Measurements from ENCODE around the gene CFAP68.
A peak's percentile ranks its signal among the peaks of the same experiment; 100 is the strongest.

CFAP68 gene, protein sequence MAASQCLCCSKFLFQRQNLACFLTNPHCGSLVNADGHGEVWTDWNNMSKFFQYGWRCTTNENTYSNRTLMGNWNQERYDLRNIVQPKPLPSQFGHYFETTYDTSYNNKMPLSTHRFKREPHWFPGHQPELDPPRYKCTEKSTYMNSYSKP
- 6.6 to 11.0 (median 7.9) reads per million in 9 experiments for total RNA-seq

DNA sequence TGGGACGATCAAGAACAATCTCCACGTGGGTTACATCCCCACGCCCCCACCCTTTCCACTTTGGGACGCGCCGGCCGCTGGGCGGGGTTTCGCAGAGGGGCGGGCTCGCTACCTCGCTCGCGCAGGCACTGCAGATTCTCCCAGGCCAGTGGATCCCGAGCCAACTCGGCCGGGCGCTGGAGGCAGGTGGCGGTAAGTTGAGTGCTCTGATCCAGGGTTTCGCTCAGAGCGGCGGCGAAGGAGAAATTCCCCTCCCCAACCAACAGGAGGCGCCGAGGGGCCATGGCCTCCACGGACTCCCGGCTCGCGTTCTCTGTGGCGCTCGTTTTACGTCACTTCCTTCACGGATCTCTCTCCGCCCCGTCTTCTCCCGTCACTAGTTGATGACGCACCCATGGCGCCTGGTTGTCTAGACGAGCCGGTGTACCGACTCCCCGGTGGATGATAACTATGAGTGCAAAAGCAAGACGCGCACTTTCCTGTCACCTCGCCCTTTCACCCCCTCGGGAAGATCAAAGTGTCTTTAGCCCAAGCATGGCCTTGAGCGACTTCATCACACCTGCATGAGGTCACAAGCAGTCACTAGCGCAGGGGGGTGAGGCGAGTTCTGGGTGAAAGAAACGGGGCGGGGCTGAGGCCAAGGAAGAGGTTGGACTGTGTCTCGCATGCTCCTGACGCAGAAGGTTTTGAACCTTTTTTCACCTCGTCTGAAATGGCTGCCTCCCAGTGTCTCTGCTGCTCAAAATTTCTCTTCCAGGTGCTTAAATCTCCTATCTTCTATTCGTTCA is at the start of gene CFAP68, which contains the start of gene FDXACB1:
TSS of gene CFAP68 (plus strand) at position 693 of the 788 bp plus-strand sequence. CDS start at position 713, 20 bp downstream.
TSS of gene FDXACB1 (minus strand) at position 317 of the 788 bp plus-strand sequence. CDS start at position 284, 33 bp downstream.
- H3K9me3 Mint-ChIP-seq = peaks cover 3 to 6% of the 10 kb centered on the region in 2 donors
- peak within 1 kb of the TSS; percentile 80 to 82 for H3K4me3 Mint-ChIP-seq
- DNase-seq = peak; percentile 94 to 97 (median 96)
- H3K27me3 Mint-ChIP-seq = no peaks in the 10 kb centered on the region
- peak; percentile 88 for ATAC-seq (replicated peaks)
- H3K27ac Mint-ChIP-seq = peak within 1 kb of the TSS; percentile 99
- H3K36me3 Mint-ChIP-seq (ENCODE audit: insufficient read depth) = peaks cover 21% of the 10 kb centered on the region
- peaks cover 13 to 14% of the 10 kb centered on the region in 2 donors for H3K4me1 Mint-ChIP-seq (ENCODE audit: low read depth in 2 of 2)

DNA sequence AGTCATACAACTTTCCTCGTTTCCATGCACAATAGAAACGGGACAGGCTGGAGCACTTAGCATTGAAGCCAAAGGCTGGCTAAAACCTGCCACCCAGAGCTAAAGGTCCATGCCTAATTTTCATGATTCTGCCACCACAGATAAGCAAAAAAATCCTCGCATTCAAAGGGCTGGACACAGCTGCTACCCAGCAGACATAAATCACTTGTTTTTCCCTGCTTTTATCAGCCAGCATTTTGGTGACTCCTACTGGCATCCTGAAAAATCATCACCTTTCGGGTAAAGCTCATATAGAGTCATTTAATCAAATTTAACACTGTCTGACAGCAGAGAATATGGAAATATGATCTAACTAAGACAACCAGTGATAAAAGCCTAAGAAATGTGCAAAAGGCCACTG is 45.8 kb upstream of the CFAP68 start:
- Mint-ChIP-seq H3K9me3 (no peaks in the 10 kb centered on the region), H3K27ac (no peak overlapping the region), H3K4me3 (no peak overlapping the region), H3K4me1 (ENCODE audit: low read depth in 2 of 2) (peaks cover 0 to 6% of the 10 kb centered on the region in 2 donors), H3K36me3 (ENCODE audit: insufficient read depth) (peaks cover 33% of the 10 kb centered on the region), H3K27me3 (no peaks in the 10 kb centered on the region)
- ATAC-seq (replicated peaks) (no peak), DNase-seq (no peak)

DNA sequence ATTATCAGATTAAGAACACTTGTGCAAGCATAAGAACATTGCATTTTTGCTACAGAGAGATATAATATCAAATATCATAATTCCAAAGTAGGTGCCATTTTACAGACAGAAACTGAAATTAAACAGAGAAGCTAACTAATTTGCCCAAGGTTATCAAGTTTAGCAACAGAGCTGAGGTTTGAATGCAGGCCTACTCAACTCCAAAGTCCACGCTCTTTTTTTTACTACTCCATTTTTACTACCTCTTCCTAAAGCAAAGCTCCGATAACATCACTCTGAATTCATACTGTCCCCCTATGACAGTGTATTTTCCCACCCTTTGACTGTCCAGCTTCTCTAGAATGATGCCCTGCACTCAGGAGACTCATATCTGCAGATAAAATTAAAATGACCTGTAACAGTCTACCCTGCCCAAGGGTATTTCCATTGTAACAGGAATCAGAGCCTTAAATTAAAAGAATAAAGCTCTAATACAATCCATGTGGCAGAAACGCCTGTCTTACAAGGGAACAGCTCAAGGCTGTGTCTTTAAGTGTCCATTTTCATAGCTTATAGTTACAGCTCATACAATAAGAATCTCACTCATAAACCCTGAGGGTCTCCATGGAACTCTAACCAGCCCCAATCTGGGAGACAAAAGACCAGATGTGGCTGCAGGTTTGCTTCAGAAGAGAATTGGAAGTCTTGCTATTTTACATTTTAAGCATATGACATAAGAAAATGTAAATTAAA is 44.7 kb upstream of the CFAP68 start:
- DNase-seq = no peak
- Mint-ChIP-seq H3K27me3 (no peaks in the 10 kb centered on the region), H3K9me3 (no peaks in the 10 kb centered on the region), H3K4me3 (no peak overlapping the region), H3K36me3 (ENCODE audit: insufficient read depth) (peaks cover 39% of the 10 kb centered on the region), H3K4me1 (ENCODE audit: low read depth in 2 of 2) (peaks cover 0 to 6% of the 10 kb centered on the region in 2 donors), H3K27ac (peak overlapping the region in 1 of 2 donors; percentile 41)
- ATAC-seq (replicated peaks) = no peak

DNA sequence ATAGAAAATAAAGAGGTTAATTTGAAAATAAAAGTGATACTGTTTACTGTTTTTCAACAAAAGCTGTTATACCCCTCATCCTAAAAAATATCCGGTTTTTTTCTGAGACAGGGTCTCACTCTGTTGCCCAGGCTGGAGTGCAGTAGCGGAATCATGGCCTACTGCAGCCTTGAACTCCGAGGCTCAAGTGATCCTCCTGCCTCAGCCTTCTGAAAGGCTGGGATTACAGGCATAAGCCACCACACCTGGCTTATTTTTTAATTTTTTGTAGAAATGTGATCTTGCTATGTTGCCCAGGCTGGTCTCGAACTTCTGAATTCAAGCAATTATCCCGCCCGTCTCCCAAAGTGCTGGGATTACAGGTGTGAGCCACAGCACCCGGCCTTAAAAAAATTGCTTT is 43.7 kb upstream of the CFAP68 start:
- H3K4me3 Mint-ChIP-seq = no peak overlapping the region
- H3K36me3 Mint-ChIP-seq (ENCODE audit: insufficient read depth) = peaks cover 32% of the 10 kb centered on the region
- no peaks in the 10 kb centered on the region for H3K9me3 Mint-ChIP-seq
- H3K27ac Mint-ChIP-seq = no peak overlapping the region
- no peak for ATAC-seq (replicated peaks)
- DNase-seq = no peak
- H3K4me1 Mint-ChIP-seq (ENCODE audit: low read depth in 2 of 2) = peaks cover 0 to 6% of the 10 kb centered on the region in 2 donors
- H3K27me3 Mint-ChIP-seq = no peaks in the 10 kb centered on the region

DNA sequence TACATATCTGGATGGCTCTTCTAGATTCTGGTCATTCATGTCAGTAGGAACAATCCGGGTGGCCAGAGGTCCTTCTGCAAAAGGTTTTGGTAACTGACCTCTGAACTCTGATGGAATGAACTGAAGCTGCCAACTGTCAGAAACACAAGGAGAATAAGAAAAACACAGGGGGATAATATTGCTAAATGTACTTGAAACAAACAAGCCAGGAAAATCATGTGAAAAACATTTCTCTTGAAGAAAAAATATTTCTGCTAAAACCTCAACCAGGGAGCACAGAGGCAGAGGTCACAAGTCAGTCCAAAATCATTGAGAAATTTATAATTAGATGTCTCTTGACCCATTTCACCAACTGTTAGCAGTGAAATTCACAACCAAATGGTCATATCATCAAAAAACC is 43.2 kb upstream of the CFAP68 start:
- no peak for ATAC-seq (replicated peaks)
- no peak overlapping the region for H3K27ac Mint-ChIP-seq
- H3K4me1 Mint-ChIP-seq (ENCODE audit: low read depth in 2 of 2) = peaks cover 0 to 6% of the 10 kb centered on the region in 2 donors
- no peaks in the 10 kb centered on the region for H3K27me3 Mint-ChIP-seq
- H3K4me3 Mint-ChIP-seq = no peak overlapping the region
- peaks cover 31% of the 10 kb centered on the region for H3K36me3 Mint-ChIP-seq (ENCODE audit: insufficient read depth)
- DNase-seq = no peak
- no peaks in the 10 kb centered on the region for H3K9me3 Mint-ChIP-seq

DNA sequence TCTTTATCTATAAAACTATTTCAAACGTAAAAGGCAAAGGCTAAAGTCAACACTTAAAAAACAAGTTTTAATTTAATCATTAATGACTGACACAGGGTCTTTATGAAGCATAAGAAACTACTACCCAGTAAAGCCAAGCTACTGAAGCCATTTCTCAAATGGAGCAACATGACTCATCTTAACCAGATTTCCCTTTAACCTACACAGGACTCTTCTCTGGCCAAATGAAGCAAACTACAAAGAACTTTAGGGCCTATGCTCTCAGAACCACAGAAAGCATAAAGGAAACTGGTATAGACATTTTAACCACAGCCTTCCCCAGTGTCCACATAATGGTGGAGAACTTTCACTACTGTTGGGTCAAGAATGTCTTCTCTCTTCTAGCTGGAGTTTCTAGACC is 42.6 kb upstream of the CFAP68 start:
- Mint-ChIP-seq H3K27me3 (no peaks in the 10 kb centered on the region), H3K27ac (no peak overlapping the region), H3K36me3 (ENCODE audit: insufficient read depth) (peaks cover 31% of the 10 kb centered on the region), H3K4me3 (no peak overlapping the region), H3K9me3 (no peaks in the 10 kb centered on the region), H3K4me1 (ENCODE audit: low read depth in 2 of 2) (peaks cover 0 to 6% of the 10 kb centered on the region in 2 donors)
- no peak for ATAC-seq (replicated peaks)
- no peak for DNase-seq

DNA sequence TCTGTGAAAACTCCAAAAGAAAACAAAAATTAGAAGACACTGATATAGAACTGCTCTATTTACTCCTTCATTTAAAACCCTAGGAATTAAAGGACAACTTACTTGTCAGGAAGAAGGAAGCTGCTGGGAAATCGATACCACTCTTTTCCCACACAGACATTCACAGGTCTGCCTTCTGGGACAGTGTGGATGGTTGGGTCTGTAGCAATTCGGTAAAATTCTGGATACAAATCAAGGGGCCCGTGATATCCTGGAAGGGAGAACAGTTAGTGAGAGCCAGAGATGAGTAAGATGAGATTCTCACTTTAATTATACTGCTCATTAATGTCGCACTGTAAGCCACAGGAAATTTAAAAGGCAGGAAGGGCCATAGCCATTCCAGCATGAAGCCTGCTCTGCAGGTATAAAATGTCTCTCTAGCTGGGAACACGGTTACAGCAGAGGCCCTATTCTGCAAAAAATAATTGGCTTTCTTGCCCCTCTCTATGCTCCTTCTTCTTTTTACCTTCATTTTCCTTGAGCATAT is 41.9 kb upstream of the CFAP68 start:
- H3K36me3 Mint-ChIP-seq (ENCODE audit: insufficient read depth) = peaks cover 34% of the 10 kb centered on the region
- H3K27ac Mint-ChIP-seq = no peak overlapping the region
- no peak overlapping the region for H3K4me3 Mint-ChIP-seq
- H3K27me3 Mint-ChIP-seq = no peaks in the 10 kb centered on the region
- H3K4me1 Mint-ChIP-seq (ENCODE audit: low read depth in 2 of 2) = peaks cover 0 to 6% of the 10 kb centered on the region in 2 donors
- DNase-seq (no peak), ATAC-seq (replicated peaks) (no peak)
- H3K9me3 Mint-ChIP-seq = no peaks in the 10 kb centered on the region

DNA sequence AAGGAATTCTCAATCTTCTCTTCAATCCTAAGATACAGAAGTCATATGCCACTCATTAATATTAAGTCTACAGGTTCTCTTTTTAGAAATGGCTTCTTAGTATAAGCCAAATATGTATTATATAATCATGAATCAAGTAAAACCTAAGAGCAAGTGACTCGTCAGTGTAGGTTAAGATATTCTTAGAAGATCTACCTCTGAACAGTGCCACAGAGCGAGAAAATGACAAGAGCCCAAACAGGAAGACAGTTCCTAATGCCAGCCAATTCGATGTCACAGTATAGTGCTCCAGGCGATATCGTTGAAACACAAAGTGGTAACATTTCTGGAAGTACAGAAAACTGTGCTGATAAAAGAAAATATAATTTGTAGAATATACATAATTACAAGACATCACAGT is 41.3 kb upstream of the CFAP68 start:
- peaks cover 38% of the 10 kb centered on the region for H3K36me3 Mint-ChIP-seq (ENCODE audit: insufficient read depth)
- DNase-seq = no peak
- no peak overlapping the region for H3K4me3 Mint-ChIP-seq
- peak overlapping the region in 1 of 2 donors; percentile 19 for H3K27ac Mint-ChIP-seq
- H3K4me1 Mint-ChIP-seq (ENCODE audit: low read depth in 2 of 2) = peaks cover 0 to 6% of the 10 kb centered on the region in 2 donors
- H3K27me3 Mint-ChIP-seq = no peaks in the 10 kb centered on the region
- ATAC-seq (replicated peaks) = no peak
- H3K9me3 Mint-ChIP-seq = no peaks in the 10 kb centered on the region

DNA sequence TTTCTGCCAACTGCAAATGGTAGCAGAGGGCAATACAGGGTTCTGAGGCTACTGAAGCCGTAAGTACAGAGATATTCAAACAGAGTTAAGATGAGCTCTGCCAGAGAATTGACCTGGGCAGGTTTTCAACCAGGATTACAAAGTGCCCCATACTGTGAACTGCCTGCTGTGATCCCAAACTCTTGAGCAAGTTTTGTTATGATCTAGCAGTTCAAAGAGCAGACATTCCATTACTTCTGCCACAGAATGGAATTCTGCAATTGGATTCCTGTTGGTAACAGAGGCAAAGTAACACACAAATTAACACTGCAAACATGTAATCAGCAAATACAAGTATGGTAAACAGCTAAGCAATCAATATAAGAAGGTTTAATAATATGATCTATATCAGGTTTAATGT is 39.2 kb upstream of the CFAP68 start:
- ATAC-seq (replicated peaks) (no peak), DNase-seq (no peak)
- Mint-ChIP-seq H3K4me3 (no peak overlapping the region), H3K36me3 (ENCODE audit: insufficient read depth) (peaks cover 44% of the 10 kb centered on the region), H3K4me1 (ENCODE audit: low read depth in 2 of 2) (peaks cover 0 to 6% of the 10 kb centered on the region in 2 donors), H3K27ac (no peak overlapping the region), H3K9me3 (no peaks in the 10 kb centered on the region), H3K27me3 (no peaks in the 10 kb centered on the region)

DNA sequence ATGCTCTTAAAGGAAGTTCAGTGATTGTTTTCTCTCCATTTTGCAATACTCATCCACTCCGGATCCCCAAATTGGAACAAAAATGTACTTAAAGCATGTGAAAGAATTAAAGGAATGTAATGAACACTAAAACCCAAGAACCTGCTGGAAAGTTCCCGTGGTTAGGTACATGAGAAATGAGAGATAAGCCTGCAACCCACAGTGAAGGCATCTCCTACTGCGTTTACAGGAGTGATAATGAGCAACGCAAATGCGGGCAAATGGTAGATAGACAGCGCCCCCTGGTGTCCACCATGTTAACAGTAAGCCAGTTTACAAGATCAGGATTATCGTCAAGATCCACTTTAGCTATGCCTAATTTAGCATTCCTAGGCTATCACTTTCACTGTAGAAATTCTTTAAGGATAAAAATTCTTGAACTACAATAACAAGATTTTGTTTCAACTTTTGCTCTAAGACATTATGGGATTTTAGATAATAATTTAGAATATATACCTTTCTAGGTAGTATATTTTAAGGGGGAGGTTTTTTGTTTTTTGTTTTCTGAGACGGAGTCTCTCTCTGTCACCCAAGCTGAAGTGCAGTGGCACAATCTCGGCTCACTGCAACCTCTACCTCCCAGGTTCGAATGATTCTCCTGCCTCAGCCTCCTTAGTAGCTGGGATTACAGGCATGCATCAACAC is 37.8 kb upstream of the CFAP68 start:
- DNase-seq (peak; percentile 82 to 84 (median 83)), ATAC-seq (replicated peaks) (peak; percentile 94)
- H3K27me3 Mint-ChIP-seq = no peaks in the 10 kb centered on the region
- H3K4me1 Mint-ChIP-seq (ENCODE audit: low read depth in 2 of 2) = peaks cover 0 to 3% of the 10 kb centered on the region in 2 donors
- no peaks in the 10 kb centered on the region for H3K9me3 Mint-ChIP-seq
- no peak overlapping the region for H3K27ac Mint-ChIP-seq
- H3K36me3 Mint-ChIP-seq (ENCODE audit: insufficient read depth) = peaks cover 38% of the 10 kb centered on the region
- no peak overlapping the region for H3K4me3 Mint-ChIP-seq

DNA sequence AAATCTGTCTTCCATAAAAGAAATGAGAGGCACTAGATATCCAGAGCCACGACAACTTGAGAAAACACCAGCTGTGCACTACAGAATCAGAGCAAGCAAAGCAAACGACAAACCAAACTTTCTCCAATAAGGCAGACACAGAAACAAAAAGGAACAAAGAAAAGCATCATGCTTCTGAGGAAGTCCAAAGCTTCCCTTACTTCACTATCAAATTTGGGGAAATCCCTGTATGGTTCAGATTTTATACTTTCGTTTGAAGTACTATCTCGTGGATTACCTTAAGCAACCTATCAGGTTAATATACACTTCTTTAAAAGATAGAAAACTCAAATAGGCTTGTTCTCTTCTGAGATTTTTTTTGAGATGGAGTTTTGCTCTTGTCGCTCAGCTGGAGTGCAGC is 35.7 kb upstream of the CFAP68 start:
- no peaks in the 10 kb centered on the region for H3K27me3 Mint-ChIP-seq
- H3K9me3 Mint-ChIP-seq = no peaks in the 10 kb centered on the region
- peaks cover 34% of the 10 kb centered on the region for H3K36me3 Mint-ChIP-seq (ENCODE audit: insufficient read depth)
- no peak for DNase-seq
- H3K4me3 Mint-ChIP-seq = no peak overlapping the region
- no peak for ATAC-seq (replicated peaks)
- H3K27ac Mint-ChIP-seq = peak overlapping the region in 1 of 2 donors; percentile 14
- H3K4me1 Mint-ChIP-seq (ENCODE audit: low read depth in 2 of 2) = no peaks in the 10 kb centered on the region

DNA sequence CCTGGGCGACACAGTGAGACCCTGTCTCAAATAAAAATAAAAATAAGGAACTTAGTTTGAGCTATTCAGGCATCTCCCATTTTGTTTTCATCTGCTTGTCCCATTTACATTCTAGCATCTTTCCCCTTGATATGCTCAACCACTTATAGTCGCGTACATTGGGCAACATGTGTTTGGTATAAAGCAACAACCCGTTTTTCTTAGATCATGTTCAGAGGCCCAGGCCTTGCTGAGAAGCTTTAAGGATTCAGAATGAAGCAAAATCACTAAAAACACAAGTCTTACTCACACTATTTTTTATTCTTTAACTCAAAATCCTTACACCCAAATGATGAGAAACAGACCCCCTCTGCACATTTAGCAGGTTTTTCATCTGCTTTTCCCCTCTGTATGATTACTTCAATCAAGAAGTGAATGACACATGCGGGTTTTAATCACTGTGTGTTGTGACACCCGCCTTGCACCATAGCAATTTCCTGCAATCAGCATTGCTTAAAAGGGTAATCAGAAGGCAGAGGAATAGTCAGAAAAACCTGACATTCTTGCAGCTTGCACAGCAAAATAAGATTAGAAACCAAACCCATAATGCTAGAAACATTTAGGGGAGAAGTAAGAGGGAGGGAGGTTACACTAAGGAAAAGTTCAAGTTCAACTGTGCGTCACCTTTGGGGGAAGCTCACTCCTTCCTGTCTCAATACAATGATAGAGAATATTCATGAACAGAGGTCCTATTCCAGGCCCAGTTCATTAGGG is 33.9 kb upstream of the CFAP68 start:
- DNase-seq = no peak
- Mint-ChIP-seq H3K27me3 (no peaks in the 10 kb centered on the region), H3K36me3 (ENCODE audit: insufficient read depth) (peaks cover 32% of the 10 kb centered on the region), H3K4me3 (no peak overlapping the region), H3K27ac (peak overlapping the region in 1 of 2 donors; percentile 38), H3K9me3 (no peaks in the 10 kb centered on the region), H3K4me1 (ENCODE audit: low read depth in 2 of 2) (no peaks in the 10 kb centered on the region)
- ATAC-seq (replicated peaks) = no peak
